ENCODE results near the gene PARPBP. TPM values are rescaled to one million over a fixed set of nuclear protein-coding genes. Genes with fewer than 3 reads are reported as not detected.
A peak's percentile ranks its signal among the peaks of the same experiment; 100 is the strongest.

Gene PARPBP
- polyA plus RNA-seq, 2 of the 4 experiments (the other 2 are of a cell fraction), result 32.4 to 58.2 TPM

GRCh38 chr12:102220736-102221135, 100.8 kb downstream of the PARPBP start:
- CTCF ChIA-PET, result interaction anchor here (0.7 kb wide), 1 partner anchor 160 kb away, joined by 4 read pairs; no protein-coding TSS in a partner anchor

More at GRCh38 chr12:102220736-102221135, 100.8 kb downstream of the PARPBP start:
- Histone ChIP-seq H3K4me3 (no peak overlapping the region), H3K4me2 (no peak overlapping the region), H3K4me1 (peaks cover 7% of the 10 kb centered on the region; the same call in 2 of the 3 replicates), H3K9me3 (no peaks in the 10 kb centered on the region), H3K27ac (no peak overlapping the region)
- TF ChIP-seq HOXB13 (CRISPR knock-in tag; IDR thresholded peaks at IDR 0.05; ENCODE audit: low read depth) (no peak), HMGXB4 (CRISPR knock-in tag; IDR thresholded peaks at IDR 0.05; ENCODE audit: borderline replicate concordance) (no peak), NFE2L2 (conservative IDR thresholded peaks at IDR 0.05; ENCODE audit: low read length) (no peak), REST (IDR thresholded peaks at IDR 0.05) (no peak), FOSL2 (IDR thresholded peaks at IDR 0.05) (no peak), FOSL2 (CRISPR knock-in tag; IDR thresholded peaks at IDR 0.05) (no peak), CTCF (IDR thresholded peaks at IDR 0.05) (no peak), CBX2 (IDR thresholded peaks at IDR 0.05; ENCODE audit: borderline replicate concordance, low read depth) (no peak), TFCP2L1 (CRISPR knock-in tag; IDR thresholded peaks at IDR 0.05) (no peak), CBX8 (IDR thresholded peaks at IDR 0.05) (no peak), POLR2A (IDR thresholded peaks at IDR 0.05; ENCODE audit: low read length) (no peak), EHMT2 (IDR thresholded peaks at IDR 0.05; ENCODE audit: low read depth) (no peak), USF2 (IDR thresholded peaks at IDR 0.05) (no peak), JUNB (IDR thresholded peaks at IDR 0.05) (no peak), POLR2AphosphoS2 (conservative IDR thresholded peaks at IDR 0.05; ENCODE audit: low read length) (no peak), SMC3 (IDR thresholded peaks at IDR 0.05) (no peak), MYC (IDR thresholded peaks at IDR 0.05; ENCODE audit: borderline replicate concordance, low read length) (no peak), RNF2 (IDR thresholded peaks at IDR 0.05; ENCODE audit: borderline replicate concordance, low read depth) (no peak), HOXA7 (CRISPR knock-in tag; IDR thresholded peaks at IDR 0.05) (no peak)
- TF ChIP-seq, protein P1, sequence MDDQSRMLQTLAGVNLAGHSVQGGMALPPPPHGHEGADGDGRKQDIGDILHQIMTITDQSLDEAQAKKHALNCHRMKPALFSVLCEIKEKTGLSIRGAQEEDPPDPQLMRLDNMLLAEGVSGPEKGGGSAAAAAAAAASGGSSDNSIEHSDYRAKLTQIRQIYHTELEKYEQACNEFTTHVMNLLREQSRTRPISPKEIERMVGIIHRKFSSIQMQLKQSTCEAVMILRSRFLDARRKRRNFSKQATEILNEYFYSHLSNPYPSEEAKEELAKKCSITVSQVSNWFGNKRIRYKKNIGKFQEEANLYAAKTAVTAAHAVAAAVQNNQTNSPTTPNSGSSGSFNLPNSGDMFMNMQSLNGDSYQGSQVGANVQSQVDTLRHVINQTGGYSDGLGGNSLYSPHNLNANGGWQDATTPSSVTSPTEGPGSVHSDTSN (IDR thresholded peaks at IDR 0.05), result no peak
- POLR2A ChIA-PET, result no interaction called here
- peak; percentile 56 for FAIRE-seq
- ATAC-seq, result no peak
- DNase-seq (ENCODE audit: low read depth in 1 of 2, low spot score in 1 of 2), result no peak

Measured in A549 (cell line).